Measurements from ENCODE around the gene TFEB.
A peak's percentile ranks its signal among the peaks of the same experiment; 100 is the strongest.

The TFEB gene

GRCh38 chr6:41722969-41723529, 12.4 kb downstream of the TFEB start:
- Histone ChIP-seq H3K27me3 (ENCODE audit: control insufficient read depth, low read length) (no peaks in the 10 kb centered on the region), H4K20me1 (ENCODE audit: control insufficient read depth, insufficient read depth, low read depth, low read length) (peaks cover 13% of the 10 kb centered on the region), H3K9me3 (ENCODE audit: control insufficient read depth, insufficient read depth, low read length) (no peaks in the 10 kb centered on the region), H3K4me3 (ENCODE audit: low read length) (peak overlapping the region; percentile 73), H3K79me2 (ENCODE audit: control insufficient read depth, low read length) (peaks cover 95% of the 10 kb centered on the region), H3K27ac (ENCODE audit: low read depth, low read length) (peak overlapping the region; percentile 87), H3F3A (ENCODE audit: control insufficient read depth, insufficient read depth) (peaks cover 10% of the 10 kb centered on the region; the same call in 1 of the 2 replicates), H3K9me2 (replicated peaks; ENCODE audit: control insufficient read depth, low read length) (no peaks in the 10 kb centered on the region), H3K36me3 (ENCODE audit: control insufficient read depth, low read length) (peaks cover 23% of the 10 kb centered on the region), H3K4me2 (ENCODE audit: low read length) (peak overlapping the region; percentile 93), H3K4me1 (ENCODE audit: control insufficient read depth, low read length) (peaks cover 92% of the 10 kb centered on the region)
- TF ChIP-seq CTCF (IDR thresholded peaks at IDR 0.05; ENCODE audit: low read depth, low read length, poor library complexity, severe bottlenecking) = no peak
- TF ChIP-seq EZH2phosphoT487 (IDR thresholded peaks at IDR 0.05; ENCODE audit: borderline replicate concordance, low read length) = no peak

- no peak overlapping the region for H3K27ac ChIP-seq (ENCODE audit: low read depth, low read length)
- no peak overlapping the region for H3K4me3 ChIP-seq (ENCODE audit: low read length)
- no peaks in the 10 kb centered on the region for H3K9me2 ChIP-seq (replicated peaks; ENCODE audit: control insufficient read depth, low read length)
- no peaks in the 10 kb centered on the region for H3K9me3 ChIP-seq (ENCODE audit: control insufficient read depth, insufficient read depth, low read length)
- H3F3A ChIP-seq (ENCODE audit: control insufficient read depth, insufficient read depth) = peaks cover 10% of the 10 kb centered on the region
- peaks cover 13% of the 10 kb centered on the region for H4K20me1 ChIP-seq (ENCODE audit: control insufficient read depth, insufficient read depth, low read depth, low read length)
- peaks cover 95% of the 10 kb centered on the region for H3K4me1 ChIP-seq (ENCODE audit: control insufficient read depth, low read length)
- peaks cover 24% of the 10 kb centered on the region for H3K36me3 ChIP-seq (ENCODE audit: control insufficient read depth, low read length)
- no peaks in the 10 kb centered on the region for H3K27me3 ChIP-seq (ENCODE audit: control insufficient read depth, low read length)
- TF ChIP-seq CTCF (IDR thresholded peaks at IDR 0.05; ENCODE audit: low read depth, low read length, poor library complexity, severe bottlenecking) (no peak), EZH2phosphoT487 (IDR thresholded peaks at IDR 0.05; ENCODE audit: borderline replicate concordance, low read length) (no peak)
- peaks cover 97% of the 10 kb centered on the region for H3K79me2 ChIP-seq (ENCODE audit: control insufficient read depth, low read length)
- H3K4me2 ChIP-seq (ENCODE audit: low read length) = 0 out of 2 replicates have a peak overlapping the region, but pooled peaks have one; percentile 1
Observed at GRCh38 chr6:41721414-41721813, 14.0 kb downstream of the TFEB start.

- Histone ChIP-seq H3K4me2 (ENCODE audit: low read length) (no peak overlapping the region), H3K4me1 (ENCODE audit: control insufficient read depth, low read length) (peaks cover 98% of the 10 kb centered on the region), H3K27ac (ENCODE audit: low read depth, low read length) (no peak overlapping the region), H4K20me1 (ENCODE audit: control insufficient read depth, insufficient read depth, low read depth, low read length) (peaks cover 18% of the 10 kb centered on the region), H3K27me3 (ENCODE audit: control insufficient read depth, low read length) (no peaks in the 10 kb centered on the region), H3K36me3 (ENCODE audit: control insufficient read depth, low read length) (peaks cover 27% of the 10 kb centered on the region), H3K4me3 (ENCODE audit: low read length) (no peak overlapping the region), H3K9me2 (replicated peaks; ENCODE audit: control insufficient read depth, low read length) (no peaks in the 10 kb centered on the region), H3K79me2 (ENCODE audit: control insufficient read depth, low read length) (peaks cover 98% of the 10 kb centered on the region), H3F3A (ENCODE audit: control insufficient read depth, insufficient read depth) (peaks cover 7% of the 10 kb centered on the region), H3K9me3 (ENCODE audit: control insufficient read depth, insufficient read depth, low read length) (no peaks in the 10 kb centered on the region)
- TF ChIP-seq CTCF (IDR thresholded peaks at IDR 0.05; ENCODE audit: low read depth, low read length, poor library complexity, severe bottlenecking) (no peak), EZH2phosphoT487 (IDR thresholded peaks at IDR 0.05; ENCODE audit: borderline replicate concordance, low read length) (no peak)
Observed at GRCh38 chr6:41720783-41721182, 14.6 kb downstream of the TFEB start.

Data from DOHH2 (cell line).